HG03196 (cell line): ENCODE measurements around the gene GATAD1.
"Not testable (repeated sequence)": the region's sequence is repeated elsewhere in the genome, so short reads cannot be mapped to it uniquely, and the experiment has no call there.

ENCODE experiments used
- ATAC-seq: cut with Tn5 transposase; IDR thresholded peaks from one replicate; pipeline ENCODE4 v1.9.1; 2021; ENCODE audit not compliant: unreplicated experiment

Gene GATAD1

DNA sequence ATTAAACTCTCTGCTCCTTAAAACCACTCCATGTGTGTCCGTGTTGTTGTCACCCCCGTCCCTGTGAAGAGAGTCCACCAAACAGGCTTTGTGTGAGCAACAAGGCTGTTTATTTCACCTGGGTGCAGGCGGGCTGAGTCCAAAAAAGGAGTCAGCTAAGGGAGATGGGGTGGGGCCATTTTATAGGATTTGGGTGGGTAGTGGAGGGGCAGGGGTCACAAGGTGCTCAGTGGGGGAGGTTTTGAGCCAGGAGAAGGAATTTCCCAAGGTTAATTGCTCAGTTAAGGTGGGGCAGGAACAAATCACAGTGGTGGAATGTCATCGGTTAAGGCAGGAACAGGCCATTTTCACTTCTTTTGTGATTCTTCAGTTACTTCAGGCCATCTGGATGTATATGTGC, 31.9 kb downstream of the GATAD1 start:
- not testable (repeated sequence) for ATAC-seq

DNA sequence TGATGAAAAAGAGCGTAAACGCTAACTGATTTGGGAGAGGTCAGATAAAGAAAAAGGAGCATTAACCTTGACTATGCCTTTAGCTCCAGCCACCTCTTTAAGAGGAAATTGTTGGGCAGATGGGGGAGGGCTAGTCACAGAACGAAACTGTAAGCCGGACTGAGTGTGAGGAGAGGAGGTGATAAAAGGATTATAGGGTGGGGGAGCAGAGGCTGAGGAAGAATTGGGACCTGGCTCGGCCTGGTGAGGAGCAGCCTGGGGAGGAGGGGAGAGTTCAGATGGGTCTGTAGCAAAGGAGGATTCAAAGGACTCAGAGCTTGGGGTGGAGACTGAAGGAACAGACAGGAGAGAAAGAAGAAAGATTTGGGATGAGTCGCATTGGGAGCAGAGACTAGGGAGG, 36.3 kb downstream of the GATAD1 start:
- not testable (repeated sequence) for ATAC-seq

DNA sequence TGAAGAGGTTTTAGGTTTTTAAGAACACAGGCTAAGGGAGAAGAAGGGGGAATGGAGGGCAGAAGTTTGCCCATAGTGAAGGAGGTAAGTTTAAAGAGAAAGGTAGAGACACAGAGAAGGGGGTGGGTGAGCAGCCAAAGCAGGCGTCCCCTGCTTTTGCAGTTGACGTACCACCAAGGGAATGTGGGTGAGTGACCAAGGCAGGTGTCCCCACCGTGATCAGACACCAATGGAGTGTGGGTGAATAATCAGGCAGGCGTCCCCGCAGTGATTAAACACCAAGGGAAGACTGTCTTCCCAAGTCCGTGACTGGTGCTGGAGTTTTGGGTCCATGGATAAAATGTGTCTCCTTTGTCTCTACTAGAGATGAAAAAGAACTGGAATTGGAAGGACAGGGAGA, 36.9 kb downstream of the GATAD1 start:
- ATAC-seq, result not testable (repeated sequence)

DNA sequence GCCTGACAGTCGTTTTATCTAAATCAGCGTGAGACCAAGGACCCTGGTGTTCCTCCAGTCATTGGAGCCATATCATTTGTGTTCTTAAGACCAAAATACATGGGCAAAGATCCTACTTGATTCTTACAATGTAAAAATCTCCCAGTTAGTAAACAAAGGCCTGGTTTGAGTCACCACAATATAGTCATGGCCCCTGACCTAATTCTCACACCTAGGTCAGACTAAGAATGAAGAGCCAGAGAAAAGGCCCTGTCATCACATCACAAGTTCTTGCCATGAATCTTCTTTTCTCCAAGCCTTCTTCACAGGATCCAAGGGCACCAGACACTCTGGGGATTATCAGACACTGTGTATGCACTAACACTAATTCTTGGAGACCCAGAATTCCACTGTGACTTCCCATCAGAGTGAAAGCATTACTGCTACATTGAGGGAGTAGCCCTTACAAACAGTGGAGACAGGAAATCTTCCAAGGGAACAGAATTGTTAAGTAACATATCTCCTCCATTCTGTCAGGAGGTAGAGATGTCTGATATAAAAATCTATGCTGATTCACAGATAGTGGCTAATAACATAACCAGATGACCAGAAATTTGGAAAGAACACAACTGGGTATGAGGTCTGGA, 38.1 kb downstream of the GATAD1 start:
- ATAC-seq, result no peak

DNA sequence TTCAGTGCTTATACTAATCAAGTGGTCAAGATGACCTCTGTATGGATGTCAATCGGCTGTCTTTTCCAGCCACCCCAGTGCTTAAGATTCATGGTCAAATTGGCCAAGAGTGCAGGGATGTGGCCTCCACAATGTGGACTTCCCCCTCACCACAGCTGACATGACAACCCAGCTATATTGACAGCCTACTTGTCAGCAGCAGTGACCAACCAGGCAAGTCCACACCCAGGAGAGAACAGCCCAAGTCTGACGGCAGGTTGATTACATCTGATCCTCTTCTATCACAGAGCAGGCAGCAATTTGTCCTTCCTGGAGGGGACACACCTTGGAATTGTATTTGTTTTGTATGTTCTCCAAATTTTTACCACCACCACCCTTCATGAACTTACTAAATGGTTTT, 38.7 kb downstream of the GATAD1 start:
- ATAC-seq, result no peak

DNA sequence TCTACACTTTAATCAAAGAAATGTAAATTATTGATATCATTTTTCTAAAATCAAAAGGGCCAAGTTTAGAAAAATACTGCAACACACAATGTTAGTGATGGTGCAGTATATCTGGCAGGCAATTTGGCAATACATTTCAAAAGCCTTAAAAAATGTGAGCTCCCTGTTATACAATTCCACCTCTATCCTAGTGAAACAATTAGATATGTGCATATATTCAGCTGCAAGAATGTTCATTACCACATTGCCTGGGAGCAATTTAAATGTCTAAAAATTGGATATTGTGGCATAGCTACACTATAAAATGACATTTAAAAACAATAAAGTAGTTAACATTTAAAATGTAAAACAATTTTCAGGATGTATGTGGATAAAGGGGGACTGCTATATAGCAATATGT, 40.5 kb downstream of the GATAD1 start:
- ATAC-seq, result no peak

DNA sequence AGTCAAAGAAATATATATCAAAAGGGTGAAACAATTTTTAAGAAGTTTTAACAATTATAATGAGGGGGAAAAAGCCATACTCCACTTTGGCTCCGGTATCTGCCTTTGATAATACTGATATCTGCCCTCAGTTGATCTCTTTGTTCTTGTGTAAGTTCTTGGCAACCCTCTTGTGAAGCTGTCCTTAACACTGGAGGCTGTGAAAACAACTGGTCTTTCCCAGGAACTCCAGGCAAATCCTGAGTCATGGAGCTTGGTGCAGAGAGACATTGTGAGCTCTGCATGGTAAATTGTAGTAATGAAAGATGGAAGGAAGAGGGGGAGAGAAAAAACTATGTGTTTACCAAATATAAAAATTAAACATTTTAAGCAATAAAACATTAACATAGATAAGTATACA, 42.4 kb downstream of the GATAD1 start:
- no peak for ATAC-seq

DNA sequence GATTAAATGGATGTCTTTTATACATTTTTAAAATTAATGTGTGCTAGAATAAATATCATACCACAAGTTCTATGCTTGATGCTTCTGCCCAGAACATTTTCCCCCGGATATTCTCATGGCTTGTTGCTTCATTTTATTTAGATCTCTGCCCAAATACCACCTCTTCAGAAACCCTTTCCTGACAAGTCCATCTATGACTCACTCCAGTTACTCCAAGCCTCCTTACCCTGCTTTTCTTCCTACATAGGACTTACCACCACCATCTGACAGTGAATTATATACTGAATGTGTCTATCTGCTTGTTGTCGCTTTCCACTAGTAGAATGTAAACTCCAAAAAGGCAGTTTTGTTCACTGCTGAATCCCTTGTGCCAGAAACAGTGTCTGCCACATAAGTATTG, 49.6 kb downstream of the GATAD1 start:
- no peak for ATAC-seq

DNA sequence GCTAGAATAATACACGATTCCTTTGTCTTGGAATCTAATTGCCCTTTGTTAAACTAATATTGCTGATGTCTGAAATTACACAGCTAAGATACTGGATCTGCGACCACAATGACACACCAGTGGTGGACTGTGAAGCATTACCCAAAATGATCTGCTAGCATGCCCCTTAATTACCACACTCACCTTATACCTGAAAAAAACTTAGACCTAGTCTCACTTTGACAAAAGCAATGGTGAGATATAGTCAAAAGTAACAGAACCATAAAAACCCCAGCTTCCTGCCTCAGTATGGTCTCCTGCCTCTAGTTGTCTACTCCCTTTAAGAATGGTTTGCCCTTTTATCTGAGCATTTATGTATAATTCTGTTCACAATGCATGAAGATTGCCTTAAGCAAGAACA, 51.3 kb downstream of the GATAD1 start:
- ATAC-seq, result no peak

DNA sequence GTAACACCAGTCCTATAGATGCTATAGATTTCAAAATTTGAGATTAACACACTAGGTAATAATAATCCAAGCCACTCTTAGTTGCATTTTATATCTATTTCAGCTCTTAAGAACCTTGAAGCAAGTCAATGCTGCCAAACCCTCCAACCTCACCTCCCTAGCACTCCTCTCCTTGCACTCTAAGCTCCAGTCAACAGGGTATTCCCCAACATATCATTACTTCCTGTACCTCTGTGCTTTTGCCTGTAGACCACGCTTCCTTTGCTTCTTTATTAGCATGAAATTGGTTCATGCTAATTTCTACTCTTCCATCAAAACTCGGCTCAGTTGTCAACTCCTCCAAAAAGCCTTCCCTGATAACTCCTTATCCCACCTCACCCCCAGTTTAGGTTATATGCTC, 56.5 kb downstream of the GATAD1 start:
- no peak for ATAC-seq

DNA sequence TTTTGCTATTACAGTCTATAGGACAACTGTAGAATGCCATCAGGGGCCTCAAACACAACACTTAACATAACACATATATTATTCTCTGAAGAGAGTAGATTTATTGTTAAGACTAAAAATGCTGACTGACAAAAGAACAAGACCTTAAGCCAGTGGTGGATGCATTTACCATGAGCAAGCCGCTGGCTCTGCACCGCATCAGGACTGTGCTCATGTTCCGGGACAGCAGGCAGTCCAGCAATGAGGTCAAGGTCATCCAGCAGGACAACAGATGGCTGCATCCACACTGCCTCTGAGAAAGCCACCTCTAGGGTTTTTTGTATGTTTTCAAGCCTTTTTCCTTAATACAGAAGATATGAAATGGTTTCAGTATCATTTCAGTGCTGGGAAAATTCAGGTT, 57.3 kb downstream of the GATAD1 start:
- ATAC-seq, result no peak

DNA sequence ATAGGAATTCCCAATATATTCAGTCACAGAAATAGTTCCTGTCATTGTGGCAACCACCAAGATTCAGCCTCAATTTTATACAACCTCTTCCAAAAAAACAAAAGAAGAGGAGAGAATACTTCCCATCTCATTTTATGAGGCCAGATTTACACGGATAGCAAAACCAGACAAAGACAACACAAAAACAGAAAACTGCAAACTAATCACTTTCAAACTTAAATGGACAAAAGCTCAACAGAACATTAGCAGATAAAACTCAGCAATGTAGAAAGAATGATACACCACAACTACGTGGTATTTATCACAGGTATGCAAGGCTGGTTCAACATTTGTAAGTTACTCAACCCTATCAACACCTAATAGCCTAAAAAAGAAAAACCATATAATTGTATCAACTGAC, 59.1 kb downstream of the GATAD1 start:
- ATAC-seq, result no peak

DNA sequence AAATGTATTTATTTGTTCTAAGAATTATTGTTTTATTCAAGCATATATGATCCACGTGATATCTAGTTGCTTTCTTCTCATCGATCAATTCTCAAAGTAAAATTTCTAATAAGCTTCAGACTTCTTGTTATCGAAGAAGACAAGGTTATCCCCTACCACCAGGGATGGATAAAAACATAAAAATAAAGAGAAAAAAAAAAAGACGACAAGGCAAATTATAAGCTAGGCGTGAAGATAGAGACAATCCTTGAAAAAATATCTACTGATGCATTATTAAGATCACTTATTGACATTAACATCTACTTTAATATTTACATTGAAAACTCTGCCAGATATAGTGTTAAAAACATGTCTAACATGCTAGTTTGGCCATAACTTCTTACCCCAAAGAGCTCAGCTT, 61.7 kb downstream of the GATAD1 start:
- no peak for ATAC-seq
